Esophagus squamous epithelium (tissue), 5 donors: ENCODE data around the gene MAP1LC3B. TPM values are rescaled to one million over a fixed set of nuclear protein-coding genes. Genes with fewer than 3 reads are reported as not detected.

Experiments
- DNase-seq: peaks from one replicate; lab custom pipeline; 2025; lab: John Stamatoyannopoulos, UW
- H3K27ac ChIP-seq, 4 donors: fragments of 200-600 bp; sonication (generic); one replicate each; pipeline ENCODE4 v1.5.1; 2016 to 2019; ENCODE audit warnings: mild to moderate bottlenecking in 1 of 4
- H3K27me3 ChIP-seq, 4 donors: fragments of 200-600 bp; sonication (generic); 1 replicate in 3 of 4; 2 replicates in 1 of 4; pipeline versions ENCODE4 v1.5.1 to v1.6.0; 2017 to 2021; ENCODE audit warnings: antibody characterized with exemption in 1 of 4
- H3K36me3 ChIP-seq, 3 donors: fragments of 200-600 bp; sonication (generic); one replicate each; pipeline ENCODE4 v1.5.1; 2016 to 2019
- H3K4me1 ChIP-seq, 3 donors: fragments of 200-600 bp; sonication (generic); one replicate each; pipeline ENCODE4 v1.5.1; 2017 to 2019
- H3K4me3 ChIP-seq, 4 donors: fragments of 200-600 bp; sonication (generic); 1 replicate in 3 of 4; 2 replicates in 1 of 4; pipeline ENCODE4 v1.5.1; 2016 to 2019; ENCODE audit warnings: mild to moderate bottlenecking in 2 of 4, moderate library complexity in 1 of 4
- H3K9me3 ChIP-seq, 3 donors: fragments of 200-600 bp; sonication (generic); one replicate each; pipeline ENCODE4 v1.5.1; 2016 to 2019
- CTCF ChIP-seq, 6 experiments: fragments of 450-650 bp in 4 of 6; fragments of 200-600 bp in 2 of 6; sonication (generic) in 2 of 6; IDR thresholded peaks; one replicate each; pipeline ENCODE4 v1.5.1; 2016 to 2019; ENCODE audit warnings: antibody characterized with exemption in 6 of 6, mild to moderate bottlenecking in 4 of 6, moderate library complexity in 4 of 6
- POLR2A ChIP-seq, 4 donors: fragments of 450-650 bp; IDR thresholded peaks; one replicate each; pipeline ENCODE4 v1.6.1; 2017; ENCODE audit warnings: antibody characterized with exemption in 4 of 4, mild to moderate bottlenecking in 4 of 4, moderate library complexity in 3 of 4
- WGBS, 2 donors: methylation state at CpG; one replicate each; pipeline ENCODE4 v1.1.5; 2018; 5-methylcytosine and 5-hydroxymethylcytosine counted together
- intact Hi-C: fragments of 100-400 bp; cut with DNase I; formaldehyde crosslinking; loops from one replicate; pipeline ENCODE4 v1.15.0; 2022
- total RNA-seq, 4 donors: library from RNA; depleted of rRNA; stranded (reverse); fragments of >200 nt; gene quantifications; one replicate each; pipeline ENCODE4 v1.1.0, GENCODE V29; 2016
- donor health status: DM: yes; HTN: yes; CAD: no.

Gene MAP1LC3B
- total RNA-seq, 4 donors from 2014 or later, result 14.2 to 38.0 (median 24.4) TPM

GRCh38 chr16:87347932-87348615 lies 44.1 kb upstream of the MAP1LC3B start:
- Histone ChIP-seq H3K9me3 (no peaks in the 10 kb centered on the region), H3K4me3 (no peak overlapping the region), H3K36me3 (peaks cover 4 to 73% (median 13%) of the 10 kb centered on the region in 3 donors), H3K27ac (no peak overlapping the region), H3K4me1 (peaks cover 8 to 50% (median 13%) of the 10 kb centered on the region in 3 donors), H3K27me3 (no peaks in the 10 kb centered on the region)
- intact Hi-C loops, result no loop called here
- DNase-seq, result no peak
- TF ChIP-seq POLR2A (IDR thresholded peaks at IDR 0.05), result no peak
- no peak for TF ChIP-seq CTCF (IDR thresholded peaks at IDR 0.05)
- 93 to 97% methylated on average over 6 to 10 of the region's 13 CpGs for WGBS, 2 donors

- intact Hi-C loops, result no loop called here
- Histone ChIP-seq H3K27me3 (no peaks in the 10 kb centered on the region), H3K4me1 (peaks cover 8 to 47% (median 13%) of the 10 kb centered on the region in 3 donors), H3K27ac (no peak overlapping the region), H3K36me3 (peaks cover 0 to 73% (median 7%) of the 10 kb centered on the region in 3 donors), H3K4me3 (no peak overlapping the region), H3K9me3 (no peaks in the 10 kb centered on the region)
- no peak for TF ChIP-seq POLR2A (IDR thresholded peaks at IDR 0.05)
- TF ChIP-seq CTCF (IDR thresholded peaks at IDR 0.05), result no peak
- 84 to 94% methylated on average over 4 to 5 of the region's 13 CpGs for WGBS, 2 donors
- no peak for DNase-seq
These were observed 43.4 kb upstream of the MAP1LC3B start for GRCh38 chr16:87348616-87349157.

GRCh38 chr16:87350031-87350430 lies 42.1 kb upstream of the MAP1LC3B start:
- TF ChIP-seq POLR2A (IDR thresholded peaks at IDR 0.05) (no peak), CTCF (IDR thresholded peaks at IDR 0.05) (no peak)
- peaks cover 0 to 72% (median 7%) of the 10 kb centered on the region in 3 donors for H3K36me3 ChIP-seq
- DNase-seq, result no peak
- intact Hi-C loops, result no loop called here
- 77 to 81% methylated on average over 7 of the region's 8 CpGs for WGBS, 2 donors
- H3K27me3 ChIP-seq, result no peaks in the 10 kb centered on the region
- H3K4me1 ChIP-seq, result peaks cover 8 to 33% (median 9%) of the 10 kb centered on the region in 3 donors
- H3K27ac ChIP-seq, result no peak overlapping the region
- H3K9me3 ChIP-seq, result no peaks in the 10 kb centered on the region
- H3K4me3 ChIP-seq, result no peak overlapping the region

- peaks cover 2 to 26% (median 3%) of the 10 kb centered on the region in 3 donors for H3K4me1 ChIP-seq
- no peak for TF ChIP-seq CTCF (IDR thresholded peaks at IDR 0.05)
- TF ChIP-seq POLR2A (IDR thresholded peaks at IDR 0.05), result no peak
- 71 to 81% methylated on average over 14 to 17 of the region's 23 CpGs for WGBS, 2 donors
- H3K36me3 ChIP-seq, result peaks cover 0 to 72% (median 7%) of the 10 kb centered on the region in 3 donors
- intact Hi-C loops, result no loop called here
- H3K27me3 ChIP-seq, result no peaks in the 10 kb centered on the region
- H3K4me3 ChIP-seq, result no peak overlapping the region
- no peaks in the 10 kb centered on the region for H3K9me3 ChIP-seq
- no peak overlapping the region for H3K27ac ChIP-seq
- no peak for DNase-seq
These were observed 41.3 kb upstream of the MAP1LC3B start for GRCh38 chr16:87350681-87351319.

GRCh38 chr16:87351320-87351698 lies 40.8 kb upstream of the MAP1LC3B start:
- Histone ChIP-seq H3K9me3 (no peaks in the 10 kb centered on the region), H3K27ac (no peak overlapping the region), H3K36me3 (peaks cover 0 to 72% (median 5%) of the 10 kb centered on the region in 3 donors), H3K4me1 (peaks cover 0 to 21% (median 0%) of the 10 kb centered on the region in 3 donors), H3K4me3 (no peak overlapping the region), H3K27me3 (no peaks in the 10 kb centered on the region)
- TF ChIP-seq CTCF (IDR thresholded peaks at IDR 0.05) (no peak), POLR2A (IDR thresholded peaks at IDR 0.05) (no peak)
- WGBS, 2 donors, result 63 to 95% methylated on average over 4 to 7 of the region's 9 CpGs
- no peak for DNase-seq
- intact Hi-C loops, result no loop called here
